Kidney (tissue), 14 donors: ENCODE results near the gene MPV17. TPM values are rescaled to one million over a fixed set of nuclear protein-coding genes. Genes with fewer than 3 reads are reported as not detected.

Experiments used
- DNase-seq, 5 donors: peaks; one replicate each; pipeline ENCODE4 v3.0.0-alpha.2; 2013 to 2020
- FAIRE-seq: peaks from 2 replicates; lab custom pipeline; 2012; peaks lifted over from hg19 to GRCh38; lab: Jason Lieb, UNC
- H3K27ac ChIP-seq, 2 donors: one replicate each; pipeline ENCODE4 v1.7.0; 2013; ENCODE audit warnings: low read depth in 2 of 2, low read length in 2 of 2, inconsistent platforms in 1 of 2
- H3K27me3 ChIP-seq: one replicate; pipeline ENCODE4 v1.7.1; 2013; ENCODE audit warnings: low read length, inconsistent platforms; ENCODE audit not compliant: control insufficient read depth, insufficient read depth
- H3K36me3 ChIP-seq, 3 donors: one replicate each; pipeline versions ENCODE4 v1.7.0 to v1.7.1; 2013; ENCODE audit warnings: low read length in 3 of 3, control low read depth in 1 of 3, inconsistent platforms in 1 of 3; ENCODE audit not compliant: insufficient read depth in 3 of 3, control insufficient read depth in 2 of 3
- H3K4me1 ChIP-seq, 3 donors: one replicate each; pipeline versions ENCODE4 v1.7.0 to v1.7.1; 2013; ENCODE audit warnings: low read length in 3 of 3, inconsistent platforms in 1 of 3, low read depth in 1 of 3; ENCODE audit not compliant: control insufficient read depth in 2 of 3, insufficient read depth in 2 of 3
- H3K4me3 ChIP-seq, 3 donors: one replicate each; pipeline versions ENCODE4 v1.7.0 to v1.8.1; 2013; ENCODE audit warnings: low read length in 3 of 3, control low read depth in 1 of 3, inconsistent platforms in 1 of 3
- H3K9ac ChIP-seq, 3 donors: one replicate each; pipeline versions ENCODE4 v1.7.0 to v1.7.1; 2013; ENCODE audit warnings: low read length in 3 of 3, control low read depth in 1 of 3, inconsistent platforms in 1 of 3
- H3K9me3 ChIP-seq, 3 donors: one replicate each; pipeline versions ENCODE4 v1.7.0 to v1.7.1; 2013; ENCODE audit warnings: low read length in 3 of 3, control low read depth in 1 of 3, inconsistent platforms in 1 of 3; ENCODE audit not compliant: control insufficient read depth in 2 of 3, insufficient read depth in 1 of 3
- CTCF ChIP-seq: IDR thresholded peaks from 3 replicates; pipeline ENCODE4 v1.5.1; 2012; ENCODE audit warnings: mild to moderate bottlenecking, moderate library complexity, borderline replicate concordance; ENCODE audit not compliant: insufficient read depth; ENCODE audit errors: extremely low read depth
- intact Hi-C: fragments of 100-400 bp; cut with DNase I; formaldehyde crosslinking; loops from one replicate; pipeline ENCODE4 v1.11.1; 2022
- polyA plus RNA-seq: library from polyadenylated mRNA; stranded (reverse); fragments of 350-450 nt; fragmentation: Illumina TruSeq; extraction: RNeasy Lipid Tissue Mini Kit (QIAGEN cat#74804); gene quantifications from one replicate; pipeline ENCODE4 v1.2.3, GENCODE V29; 2014; ENCODE audit warnings: low read depth, low replicate concordance; ENCODE audit not compliant: insufficient read depth
- total RNA-seq: library from RNA; stranded (reverse); fragmentation: NEBNext Ultra II Directional; extraction: Animal tissue kit (Norgen Biotek cat#: 25700); gene quantifications from one replicate; pipeline ENCODE4 v1.2.1, GENCODE V29; 2021
- donor health status: control.
- donor health status: control.
- donor health status: control.
- donor health status: control.
- donor health status: control.
- donor health status: DM: yes; HTN: yes; CAD: no.
- donor health status: Normal renal cell carcinoma (clear cell type).

MPV17 gene
- total and polyA plus RNA-seq, 2 donors from 2014 or later, result 66.2 to 120 TPM

GRCh38 chr2:27309651-27310050, 13.2 kb downstream of the MPV17 start:
- Histone ChIP-seq H3K4me3 (no peak overlapping the region), H3K9me3 (no peaks in the 10 kb centered on the region), H3K27me3 (peaks cover 17% of the 10 kb centered on the region), H3K36me3 (no peaks in the 10 kb centered on the region), H3K9ac (no peak overlapping the region), H3K27ac (no peak overlapping the region), H3K4me1 (peaks cover 0 to 3% (median 0%) of the 10 kb centered on the region in 3 donors)
- peak in 1 of 5 donors; percentile 14 for DNase-seq
- no peak for FAIRE-seq
- no peak for TF ChIP-seq CTCF
- intact Hi-C loops, result loop anchor here (10.0 kb wide), 1 partner anchor 215 kb away; no protein-coding TSS in a partner anchor

DNA sequence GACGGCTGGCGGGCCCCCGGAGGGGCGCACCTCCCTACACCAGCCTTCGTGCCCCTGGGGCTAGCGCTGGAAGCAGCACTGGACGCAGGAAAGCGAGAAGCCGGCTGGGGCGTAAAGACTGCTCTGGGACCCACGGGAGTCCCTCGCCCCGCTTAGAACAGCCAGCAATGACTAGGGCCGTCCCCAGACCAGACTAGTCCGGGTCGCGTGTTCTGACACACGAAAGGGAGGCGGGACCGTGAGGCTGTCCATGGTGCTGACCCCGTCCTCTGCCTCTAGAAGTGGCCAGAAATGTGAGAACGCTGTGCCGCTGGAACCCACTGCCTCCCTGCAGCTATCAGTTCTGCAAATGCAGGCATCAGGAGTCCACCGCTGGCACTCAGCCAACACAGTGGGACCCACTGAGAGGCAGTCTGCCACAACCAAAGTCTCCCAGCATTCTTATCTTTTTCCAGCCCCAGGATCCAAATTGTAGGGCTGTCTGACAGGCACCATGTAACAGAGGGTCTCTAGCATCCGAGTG, 14.5 kb downstream of the MPV17 start, which contains the start of gene UCN:
TSS of gene UCN (minus strand) at position 87 of the 523 bp plus-strand sequence. CDS start 550 bp downstream, outside the sequence.
- FAIRE-seq, result no peak
- Histone ChIP-seq H3K27me3 (peaks cover 17% of the 10 kb centered on the region), H3K27ac (no peak within 1 kb of the TSS), H3K4me3 (no peak within 1 kb of the TSS), H3K4me1 (peaks cover 0 to 3% (median 0%) of the 10 kb centered on the region in 3 donors), H3K9me3 (no peaks in the 10 kb centered on the region), H3K9ac (no peak within 1 kb of the TSS), H3K36me3 (no peaks in the 10 kb centered on the region)
- peak; percentile 80 to 90 (median 88) for DNase-seq
- intact Hi-C loops, result loop anchor here (10.0 kb wide), 1 partner anchor 214 kb away; no protein-coding TSS in a partner anchor
- no peak for TF ChIP-seq CTCF

- Histone ChIP-seq H3K36me3 (no peaks in the 10 kb centered on the region), H3K27ac (no peak overlapping the region), H3K27me3 (peaks cover 17% of the 10 kb centered on the region), H3K4me1 (peaks cover 0 to 3% (median 0%) of the 10 kb centered on the region in 3 donors), H3K4me3 (no peak overlapping the region), H3K9me3 (no peaks in the 10 kb centered on the region), H3K9ac (no peak overlapping the region)
- intact Hi-C loops, result loop anchor here (10.0 kb wide), 1 partner anchor 213 kb away; no protein-coding TSS in a partner anchor
- TF ChIP-seq CTCF, result no peak
- DNase-seq, result peak in 2 of 5 donors; percentile 59 to 63
- FAIRE-seq, result no peak
These were observed 15.1 kb downstream of the MPV17 start for GRCh38 chr2:27307545-27308358.
